SU-DHL-6 (cell line): Measurements from ENCODE around the gene DRC3.

Source experiments
- EZH2phosphoT487 ChIP-seq: fragments of 200-600 bp; sonication (generic), shearing (Covaris generic); conservative IDR thresholded peaks from 2 replicates; pipeline ENCODE4 v1.6.1; 2018; ENCODE audit warnings: mild to moderate bottlenecking, antibody characterized with exemption, low read length, moderate library complexity, mixed read lengths
- TF ChIP-seq, protein P1 (sequence below): fragments of 200-600 bp; sonication (generic); IDR thresholded peaks from one replicate; pipeline ENCODE4 v1.5.1; 2017; ENCODE audit warnings: antibody characterized with exemption, mild to moderate bottlenecking, low read length, moderate library complexity; ENCODE audit not compliant: insufficient read depth, poor library complexity, severe bottlenecking

DNA sequence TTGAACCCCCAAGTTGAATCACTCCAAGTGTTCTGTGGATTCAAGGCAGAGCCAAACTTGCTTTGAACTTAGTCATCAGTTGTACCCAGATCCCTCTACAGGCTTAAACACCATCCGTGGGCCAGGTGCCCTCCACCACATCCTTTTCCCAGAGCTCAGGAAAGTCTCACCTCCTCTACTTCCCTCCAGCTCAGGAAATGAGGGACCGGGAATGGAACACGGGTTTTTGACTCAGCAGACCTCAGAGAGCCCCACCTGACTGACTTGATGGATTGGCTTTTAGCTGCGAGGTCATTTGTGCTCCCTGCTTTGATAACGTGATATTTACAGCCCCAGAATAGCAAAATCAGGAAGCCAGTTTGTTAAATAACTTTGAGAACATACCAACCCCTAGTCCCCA, 86.6 kb downstream of the DRC3 start:
- TF ChIP-seq, protein P1, sequence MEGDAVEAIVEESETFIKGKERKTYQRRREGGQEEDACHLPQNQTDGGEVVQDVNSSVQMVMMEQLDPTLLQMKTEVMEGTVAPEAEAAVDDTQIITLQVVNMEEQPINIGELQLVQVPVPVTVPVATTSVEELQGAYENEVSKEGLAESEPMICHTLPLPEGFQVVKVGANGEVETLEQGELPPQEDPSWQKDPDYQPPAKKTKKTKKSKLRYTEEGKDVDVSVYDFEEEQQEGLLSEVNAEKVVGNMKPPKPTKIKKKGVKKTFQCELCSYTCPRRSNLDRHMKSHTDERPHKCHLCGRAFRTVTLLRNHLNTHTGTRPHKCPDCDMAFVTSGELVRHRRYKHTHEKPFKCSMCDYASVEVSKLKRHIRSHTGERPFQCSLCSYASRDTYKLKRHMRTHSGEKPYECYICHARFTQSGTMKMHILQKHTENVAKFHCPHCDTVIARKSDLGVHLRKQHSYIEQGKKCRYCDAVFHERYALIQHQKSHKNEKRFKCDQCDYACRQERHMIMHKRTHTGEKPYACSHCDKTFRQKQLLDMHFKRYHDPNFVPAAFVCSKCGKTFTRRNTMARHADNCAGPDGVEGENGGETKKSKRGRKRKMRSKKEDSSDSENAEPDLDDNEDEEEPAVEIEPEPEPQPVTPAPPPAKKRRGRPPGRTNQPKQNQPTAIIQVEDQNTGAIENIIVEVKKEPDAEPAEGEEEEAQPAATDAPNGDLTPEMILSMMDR, result no peak
- TF ChIP-seq EZH2phosphoT487, result no peak
